GM19043 (cell line): ENCODE measurements around the gene HELZ.

Source experiments
- ATAC-seq: cut with Tn5 transposase; IDR thresholded peaks from one replicate; pipeline ENCODE4 v1.9.1; 2021; ENCODE audit warnings: low read depth; ENCODE audit not compliant: unreplicated experiment

Gene HELZ

DNA sequence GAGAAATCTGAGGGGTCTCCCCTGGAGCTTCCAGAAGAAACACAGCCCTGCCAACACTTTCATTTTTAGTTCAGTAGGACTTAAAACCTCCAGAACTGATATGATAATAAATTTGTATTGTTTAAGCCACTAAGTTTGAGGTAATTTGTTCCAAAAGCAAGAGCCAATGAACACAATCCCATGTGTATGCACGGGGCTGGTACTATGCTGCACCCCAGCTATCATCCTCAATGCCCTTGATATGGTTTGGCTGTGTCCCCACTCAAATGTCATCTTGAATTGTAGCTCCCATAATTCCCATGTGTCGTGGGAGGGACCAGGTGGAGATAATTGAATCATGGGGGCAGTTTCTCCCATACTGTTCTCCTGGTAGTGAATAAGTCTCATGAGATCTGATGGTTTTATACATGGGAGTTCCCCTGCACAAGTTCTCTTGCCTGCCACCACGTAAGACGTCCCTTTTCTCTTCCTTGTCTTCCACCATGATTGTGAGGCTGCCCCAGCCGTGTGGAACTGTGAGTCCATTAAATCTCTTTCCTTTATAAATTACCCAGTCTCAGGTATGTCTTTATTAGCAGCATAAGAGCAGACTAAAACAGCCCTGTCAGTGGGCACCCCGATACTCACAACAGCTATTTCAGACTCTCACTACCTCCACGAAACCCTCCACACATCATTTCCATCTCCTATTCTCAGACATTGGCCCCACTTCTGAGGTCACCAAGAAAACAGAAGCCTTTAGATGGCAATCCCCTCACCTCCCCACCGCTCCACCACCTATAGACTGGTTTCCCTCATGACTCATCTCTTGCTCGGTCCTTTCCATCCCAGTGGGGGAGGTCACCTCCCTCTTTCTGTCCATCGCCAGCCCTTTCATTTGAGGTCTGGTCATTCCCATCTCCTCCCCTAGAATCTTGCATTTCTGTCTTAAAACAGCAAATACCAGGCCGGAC lies 209.6 kb downstream of the HELZ start:
- ATAC-seq: no peak

DNA sequence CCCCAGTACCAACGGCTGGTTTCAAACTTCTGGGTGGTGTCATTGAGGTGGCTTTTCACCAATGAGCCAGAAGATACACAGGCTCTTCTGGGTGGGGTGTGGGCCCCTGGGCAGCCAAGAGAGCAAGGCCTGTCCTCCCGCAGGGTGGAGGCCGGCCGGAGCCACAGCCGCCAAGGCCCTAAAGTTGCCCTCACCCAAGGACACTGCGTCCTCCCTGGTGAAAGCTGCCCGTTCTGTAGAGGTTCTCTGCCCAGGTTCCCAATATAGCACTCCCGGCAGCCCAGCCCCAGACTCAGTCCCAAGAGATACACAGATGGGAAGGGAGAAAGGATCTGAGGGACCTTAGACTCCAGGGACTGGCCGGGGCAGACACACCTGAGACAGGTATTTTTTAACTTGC lies 211.4 kb downstream of the HELZ start:
- ATAC-seq: no peak

DNA sequence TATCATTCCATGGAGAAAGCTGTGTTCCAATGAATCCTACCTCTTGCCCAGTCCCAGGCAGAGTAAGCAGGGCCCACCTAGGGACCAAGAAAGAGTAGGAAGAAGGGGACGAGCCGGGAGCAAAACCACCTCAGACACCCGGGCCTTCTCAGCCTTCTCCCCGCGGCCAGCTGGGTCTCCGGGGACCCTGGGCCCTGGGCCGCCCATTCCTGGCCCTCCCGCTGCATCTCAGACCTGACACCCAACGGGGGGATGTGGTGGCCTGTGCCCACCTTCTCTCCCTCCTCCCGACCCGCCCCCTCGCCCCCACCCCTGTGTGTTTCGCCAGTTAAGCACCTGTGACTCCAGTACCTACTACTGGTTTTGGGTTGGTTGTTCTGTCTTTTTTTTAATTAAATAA lies 212.0 kb downstream of the HELZ start:
- ATAC-seq: no peak

GRCh38 chr17:67032382-67032781 lies 212.6 kb downstream of the HELZ start:
- ATAC-seq: no peak

- ATAC-seq: no peak
Measured at GRCh38 chr17:67030641-67031040, 214.4 kb downstream of the HELZ start.

DNA sequence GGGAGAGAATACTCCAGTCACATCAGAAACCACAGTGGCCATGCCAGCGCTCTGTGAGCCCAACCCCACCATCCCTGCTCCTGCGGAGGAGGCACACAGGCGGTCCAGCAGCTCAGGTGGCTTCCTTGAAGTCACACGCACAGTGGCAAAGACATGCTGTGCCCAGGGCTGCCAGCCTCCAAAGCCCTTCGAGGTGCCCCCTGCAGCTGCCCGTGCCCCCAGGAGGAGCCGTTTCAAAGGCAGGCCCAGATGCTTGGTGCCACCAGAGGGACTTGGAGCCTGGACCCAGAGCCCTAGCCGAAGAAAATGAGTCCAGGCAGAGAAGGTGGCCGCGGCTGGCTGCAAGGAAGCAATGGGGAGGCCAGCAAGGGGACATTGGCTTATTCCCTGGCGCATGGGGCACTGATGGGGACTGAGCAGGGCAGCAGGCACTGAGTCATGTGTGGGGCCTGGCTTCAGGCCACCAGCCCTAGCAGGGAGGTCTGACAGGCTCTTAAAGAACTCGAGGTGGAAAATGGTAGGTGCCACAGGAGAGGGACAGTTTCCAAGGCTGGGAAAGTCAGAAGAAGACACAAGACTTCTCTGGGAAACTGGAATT lies 217.9 kb downstream of the HELZ start:
- no peak for ATAC-seq

GRCh38 chr17:67026341-67026740 lies 218.7 kb downstream of the HELZ start:
- ATAC-seq: no peak

- ATAC-seq: no peak
Measured at GRCh38 chr17:67025216-67025792, 219.7 kb downstream of the HELZ start.

DNA sequence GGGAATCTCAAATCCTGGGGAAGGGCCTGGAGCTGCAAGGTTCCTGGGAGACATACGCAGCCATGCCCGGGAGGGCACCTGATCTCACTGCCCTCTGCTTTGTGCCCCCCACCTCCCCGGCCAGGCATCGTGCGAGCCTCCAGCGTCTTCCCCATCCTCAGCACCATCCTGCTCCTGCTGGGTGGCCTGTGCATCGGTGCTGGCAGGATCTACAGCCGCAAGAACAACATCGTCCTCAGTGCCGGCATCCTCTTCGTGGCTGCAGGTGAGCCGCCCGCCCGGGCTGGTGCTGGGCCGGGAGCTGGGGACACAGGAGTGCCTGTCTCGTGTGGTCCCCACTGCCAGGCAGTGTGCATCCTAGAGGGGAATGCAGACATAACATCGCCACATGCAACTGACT lies 220.3 kb downstream of the HELZ start:
- ATAC-seq: no peak

- ATAC-seq: no peak
Measured at GRCh38 chr17:67022451-67022810, 222.6 kb downstream of the HELZ start.

GRCh38 chr17:67021743-67022450 lies 223.1 kb downstream of the HELZ start:
- no peak for ATAC-seq

GRCh38 chr17:67021196-67021595 lies 223.8 kb downstream of the HELZ start:
- no peak for ATAC-seq
